ENCODE results near the gene GRB2. TPM values are rescaled to one million over a fixed set of nuclear protein-coding genes. Genes with fewer than 3 reads are reported as not detected.

Gene GRB2
- total RNA-seq, 1 experiment from 2014 or later = 115 TPM

GRCh38 chr17:75412455-75413317 is 7.2 kb upstream of the GRB2 start:
- H3K36me3 ChIP-seq (ENCODE audit: control insufficient read depth, insufficient read depth, low read length) = no peaks in the 10 kb centered on the region
- peaks cover 6% of the 10 kb centered on the region for H3K4me1 ChIP-seq
- no peaks in the 10 kb centered on the region for H3K36me3 Mint-ChIP-seq (ENCODE audit: insufficient read depth, unreplicated experiment)
- peak; percentile 69 to 79 for DNase-seq
- ChIA-PET POLR2A (interaction anchor here (1.2 kb wide), 1 partner anchor 142 kb away, joined by 4 read pairs; the partner anchor contains the start of gene MIF4GD), CTCF (interaction anchor here (0.7 to 1.9 kb wide), 7 partner anchors 10 to 142 kb away, joined by 3 to 15 read pairs (median 6); partner anchors contain the start of genes MIF4GD and SLC25A19)
- H3K27me3 ChIP-seq (replicated peaks; ENCODE audit: control insufficient read depth, insufficient read depth, low read length) = no peaks in the 10 kb centered on the region
- BruUV-seq (replicated peaks) = no TSS peak
- intact Hi-C loops (cut with micrococcal nuclease; ENCODE audit: unreplicated experiment) = loop anchor here (1.0 kb wide), 4 partner anchors 89 to 172 kb away; partner anchors contain the start of gene SLC25A19
- H3K4me1 Mint-ChIP-seq (ENCODE audit: low read depth, unreplicated experiment) = no peaks in the 10 kb centered on the region
- peaks cover 2% of the 10 kb centered on the region for H3K27me3 Mint-ChIP-seq (ENCODE audit: insufficient read depth, unreplicated experiment)
- peak overlapping the region; percentile 27 for H3K4me3 Mint-ChIP-seq (ENCODE audit: unreplicated experiment)
- no peaks in the 10 kb centered on the region for H3K9me3 Mint-ChIP-seq (ENCODE audit: unreplicated experiment)
- peak overlapping the region; percentile 11; the same call in 1 of the 2 replicates for H3K4me3 ChIP-seq (ENCODE audit: low read depth, low read length)
- H3K27ac Mint-ChIP-seq (ENCODE audit: unreplicated experiment) = no peak overlapping the region
- no peaks in the 10 kb centered on the region for H3K9me3 ChIP-seq
- peak; percentile 80 to 90 for TF ChIP-seq CTCF (IDR thresholded peaks at IDR 0.05; ENCODE audit: insufficient read depth in 1 of 2, low read depth in 1 of 2, low read length in 1 of 2, severe bottlenecking in 1 of 2, unreplicated experiment in 1 of 2)

GRCh38 chr17:75411328-75412067 is 6.0 kb upstream of the GRB2 start:
- H3K27me3 ChIP-seq (replicated peaks; ENCODE audit: control insufficient read depth, insufficient read depth, low read length) = no peaks in the 10 kb centered on the region
- Mint-ChIP-seq H3K9me3 (ENCODE audit: unreplicated experiment) (no peaks in the 10 kb centered on the region), H3K4me1 (ENCODE audit: low read depth, unreplicated experiment) (peaks cover 6% of the 10 kb centered on the region), H3K4me3 (ENCODE audit: unreplicated experiment) (peak overlapping the region; percentile 27), H3K36me3 (ENCODE audit: insufficient read depth, unreplicated experiment) (no peaks in the 10 kb centered on the region), H3K27me3 (ENCODE audit: insufficient read depth, unreplicated experiment) (peaks cover 2% of the 10 kb centered on the region), H3K27ac (ENCODE audit: unreplicated experiment) (no peak overlapping the region)
- H3K4me1 ChIP-seq = no peaks in the 10 kb centered on the region
- no peaks in the 10 kb centered on the region for H3K36me3 ChIP-seq (ENCODE audit: control insufficient read depth, insufficient read depth, low read length)
- DNase-seq = no peak
- BruUV-seq (replicated peaks) = no TSS peak
- ChIA-PET CTCF (interaction anchor here (0.6 to 1.9 kb wide), 5 partner anchors 17 to 341 kb away, joined by 5 to 15 read pairs (median 6); partner anchors contain the start of genes MIF4GD and SLC25A19), POLR2A (interaction anchor here (0.7 to 1.2 kb wide), 2 partner anchors 122 to 141 kb away, joined by 4 to 7 read pairs; partner anchors contain the start of genes MIF4GD and SLC25A19)
- H3K4me3 ChIP-seq (ENCODE audit: low read depth, low read length) = no peak overlapping the region
- no peak for TF ChIP-seq CTCF (IDR thresholded peaks at IDR 0.05; ENCODE audit: insufficient read depth in 1 of 2, low read depth in 1 of 2, low read length in 1 of 2, severe bottlenecking in 1 of 2, unreplicated experiment in 1 of 2)
- intact Hi-C loops (cut with micrococcal nuclease; ENCODE audit: unreplicated experiment) = loop anchor here (1.0 kb wide), 4 partner anchors 88 to 171 kb away; partner anchors contain the start of gene SLC25A19
- no peaks in the 10 kb centered on the region for H3K9me3 ChIP-seq

- Mint-ChIP-seq H3K9me3 (ENCODE audit: unreplicated experiment) (no peaks in the 10 kb centered on the region), H3K27ac (ENCODE audit: unreplicated experiment) (no peak overlapping the region), H3K4me3 (ENCODE audit: unreplicated experiment) (no peak overlapping the region), H3K27me3 (ENCODE audit: insufficient read depth, unreplicated experiment) (peaks cover 2% of the 10 kb centered on the region), H3K4me1 (ENCODE audit: low read depth, unreplicated experiment) (peaks cover 12% of the 10 kb centered on the region), H3K36me3 (ENCODE audit: insufficient read depth, unreplicated experiment) (peaks cover 13% of the 10 kb centered on the region)
- intact Hi-C loops (cut with micrococcal nuclease; ENCODE audit: unreplicated experiment) = no loop called here
- no TSS peak for BruUV-seq (replicated peaks)
- DNase-seq = no peak
- Histone ChIP-seq H3K4me3 (ENCODE audit: low read depth, low read length) (no peak overlapping the region), H3K36me3 (ENCODE audit: control insufficient read depth, insufficient read depth, low read length) (no peaks in the 10 kb centered on the region), H3K27me3 (replicated peaks; ENCODE audit: control insufficient read depth, insufficient read depth, low read length) (no peaks in the 10 kb centered on the region), H3K4me1 (no peaks in the 10 kb centered on the region), H3K9me3 (no peaks in the 10 kb centered on the region)
- no peak for TF ChIP-seq CTCF (IDR thresholded peaks at IDR 0.05; ENCODE audit: insufficient read depth in 1 of 2, low read depth in 1 of 2, low read length in 1 of 2, severe bottlenecking in 1 of 2, unreplicated experiment in 1 of 2)
- ChIA-PET POLR2A (interaction anchor here (0.7 kb wide), 1 partner anchor 232 kb away, joined by 9 read pairs; no protein-coding TSS in a partner anchor), CTCF (interaction anchor here (0.9 kb wide), 1 partner anchor 139 kb away, joined by 3 read pairs; the partner anchor contains the start of gene MIF4GD)
Measured at GRCh38 chr17:75410141-75410540, 4.7 kb upstream of the GRB2 start.
